Neural cell (in vitro differentiated cells): ENCODE measurements around the gene GLI3. TPM values are rescaled to one million over a fixed set of nuclear protein-coding genes. Genes with fewer than 3 reads are reported as not detected.

Experiments used
- H2AFZ ChIP-seq: fragments of 200-600, 300-800 bp; sonication (generic), shearing (Covaris generic); 2 replicates; pipeline ENCODE4 v1.6.0; 2014; ENCODE audit warnings: low read depth, mild to moderate bottlenecking, antibody characterized with exemption, low read length, moderate library complexity
- H3F3A ChIP-seq: fragments of 200-600 bp; shearing (Covaris generic); 2 replicates; pipeline ENCODE4 v1.6.1; 2016; ENCODE audit warnings: mild to moderate bottlenecking, moderate library complexity, mixed read lengths, antibody characterized with exemption, low read length; ENCODE audit not compliant: insufficient read depth, poor library complexity, severe bottlenecking
- H3K27ac ChIP-seq: fragments of 200-600, 300-800 bp; sonication (generic), shearing (Covaris generic); 2 replicates; pipeline ENCODE4 v1.5.1; 2014; ENCODE audit warnings: mild to moderate bottlenecking, low read length, moderate library complexity
- H3K27me3 ChIP-seq: fragments of 300-800, 200-600 bp; sonication (generic), shearing (Covaris generic); 2 replicates; pipeline ENCODE4 v1.6.0; 2014; ENCODE audit warnings: mild to moderate bottlenecking, low read depth, low read length, moderate library complexity; ENCODE audit not compliant: insufficient read depth
- H3K36me3 ChIP-seq: fragments of 300-800, 200-600 bp; sonication (generic), shearing (Covaris generic); 2 replicates; pipeline ENCODE4 v1.5.1; 2014; ENCODE audit warnings: mild to moderate bottlenecking, antibody characterized with exemption, low read length, moderate library complexity; ENCODE audit not compliant: insufficient read depth
- H3K4me2 ChIP-seq: fragments of 300-800, 200-600 bp; sonication (generic), shearing (Covaris generic); 2 replicates; pipeline ENCODE4 v1.6.0; 2014; ENCODE audit warnings: mild to moderate bottlenecking, low read length
- H3K4me3 ChIP-seq: fragments of 300-800, 200-600 bp; sonication (generic), shearing (Covaris generic); 2 replicates; pipeline ENCODE4 v1.5.1; 2014; ENCODE audit warnings: mild to moderate bottlenecking, low read length, moderate library complexity
- H3K79me2 ChIP-seq: fragments of 200-600 bp; shearing (Covaris generic); replicated peaks from 2 replicates; pipeline ENCODE4 v1.6.0; 2014; ENCODE audit warnings: mild to moderate bottlenecking, low read length, moderate library complexity; ENCODE audit not compliant: insufficient read depth
- H3K9ac ChIP-seq: fragments of 300-800, 200-600 bp; sonication (generic), shearing (Covaris generic); 2 replicates; pipeline ENCODE4 v1.6.1; 2016; ENCODE audit warnings: mild to moderate bottlenecking, low read length, mixed read lengths
- H3K9me2 ChIP-seq: fragments of 200-600 bp; shearing (Covaris generic); 2 replicates; pipeline ENCODE4 v1.6.1; 2016; ENCODE audit warnings: mild to moderate bottlenecking, low read length, mixed read lengths; ENCODE audit not compliant: insufficient read depth
- H3K9me3 ChIP-seq: fragments of 200-600, 300-800 bp; sonication (generic), shearing (Covaris generic); 2 replicates; pipeline ENCODE4 v1.6.1; 2016; ENCODE audit warnings: mild to moderate bottlenecking, mixed run types, low read length, moderate library complexity, mixed read lengths
- H4K20me1 ChIP-seq: fragments of 200-600 bp; shearing (Covaris generic); 2 replicates; pipeline ENCODE4 v1.6.1; 2016; ENCODE audit warnings: mild to moderate bottlenecking, mixed run types; ENCODE audit not compliant: insufficient read depth
- CTCF ChIP-seq: fragments of 450-650 bp; IDR thresholded peaks from 2 replicates; pipeline ENCODE4 v1.5.1; 2014; ENCODE audit warnings: antibody characterized with exemption, mild to moderate bottlenecking, moderate library complexity; ENCODE audit not compliant: poor library complexity, severe bottlenecking
- EP300 ChIP-seq: fragments of 450-650 bp; conservative IDR thresholded peaks from 2 replicates; pipeline ENCODE4 v1.6.1; 2014; ENCODE audit warnings: antibody characterized with exemption, mild to moderate bottlenecking, moderate library complexity; ENCODE audit not compliant: poor library complexity, severe bottlenecking
- EZH2 ChIP-seq: fragments of 200-600, 300-800 bp; shearing (Covaris generic), sonication (generic); IDR thresholded peaks from 2 replicates; pipeline ENCODE4 v1.6.1; 2014; ENCODE audit warnings: antibody characterized with exemption, low read length, borderline replicate concordance, mild to moderate bottlenecking; ENCODE audit not compliant: insufficient read depth, poor library complexity, severe bottlenecking
- MXI1 ChIP-seq: fragments of 450-650 bp; conservative IDR thresholded peaks from 2 replicates; pipeline ENCODE4 v1.6.1; 2014; ENCODE audit warnings: antibody characterized with exemption, mild to moderate bottlenecking; ENCODE audit not compliant: poor library complexity, severe bottlenecking
- POLR2AphosphoS5 ChIP-seq: IDR thresholded peaks from 2 replicates; pipeline ENCODE4 v1.6.1; 2012
- RAD21 ChIP-seq: fragments of 450-650 bp; conservative IDR thresholded peaks from 2 replicates; pipeline ENCODE4 v1.6.1; 2014; ENCODE audit warnings: antibody characterized with exemption, mild to moderate bottlenecking, moderate library complexity
- REST ChIP-seq: IDR thresholded peaks from 2 replicates; pipeline ENCODE4 v1.6.1; 2012; ENCODE audit warnings: borderline replicate concordance
- SMC3 ChIP-seq: fragments of 450-650 bp; conservative IDR thresholded peaks from 2 replicates; pipeline ENCODE4 v1.6.1; 2014; ENCODE audit warnings: antibody characterized with exemption, mild to moderate bottlenecking, moderate library complexity; ENCODE audit not compliant: poor library complexity
- TAF1 ChIP-seq: IDR thresholded peaks from 2 replicates; pipeline ENCODE4 v1.6.1; 2012; ENCODE audit warnings: low read depth
- polyA plus RNA-seq: library from polyadenylated mRNA; depleted of rRNA; stranded (reverse); fragments of >200 nt; gene quantifications from 2 replicates; pipeline ENCODE4 v1.2.3, GENCODE V29; 2014

GLI3 gene
- polyA plus RNA-seq, 1 donor from 2014 or later, result 0.19 TPM

GRCh38 chr7:41997151-41997550 is 239.9 kb downstream of the GLI3 start:
- Histone ChIP-seq H3K36me3 (no peaks in the 10 kb centered on the region), H3K9me2 (no peaks in the 10 kb centered on the region), H3K27me3 (no peaks in the 10 kb centered on the region), H3K9ac (no peak overlapping the region), H3K4me3 (no peak overlapping the region), H3K9me3 (no peaks in the 10 kb centered on the region), H4K20me1 (no peaks in the 10 kb centered on the region), H3F3A (no peaks in the 10 kb centered on the region), H3K4me2 (no peak overlapping the region), H3K79me2 (no peaks in the 10 kb centered on the region), H3K27ac (peak overlapping the region; percentile 21), H2AFZ (no peak overlapping the region)
- TF ChIP-seq RAD21, result no peak
- no peak for TF ChIP-seq MXI1
- TF ChIP-seq EZH2, result no peak
- no peak for TF ChIP-seq POLR2AphosphoS5
- no peak for TF ChIP-seq TAF1
- TF ChIP-seq REST, result no peak
- no peak for TF ChIP-seq SMC3
- no peak for TF ChIP-seq CTCF
- no peak for TF ChIP-seq EP300

GRCh38 chr7:41996381-41997035 is 240.5 kb downstream of the GLI3 start:
- Histone ChIP-seq H3K9ac (no peak overlapping the region), H3K9me2 (no peaks in the 10 kb centered on the region), H3K36me3 (no peaks in the 10 kb centered on the region), H3K79me2 (no peaks in the 10 kb centered on the region), H3K27me3 (no peaks in the 10 kb centered on the region), H2AFZ (peak overlapping the region; percentile 2), H3K9me3 (no peaks in the 10 kb centered on the region), H3K27ac (peak overlapping the region; percentile 21), H3K4me2 (peak overlapping the region; percentile 29), H3K4me3 (no peak overlapping the region), H4K20me1 (no peaks in the 10 kb centered on the region), H3F3A (no peaks in the 10 kb centered on the region)
- TF ChIP-seq CTCF, result no peak
- TF ChIP-seq REST, result peak; percentile 45
- no peak for TF ChIP-seq MXI1
- TF ChIP-seq EP300, result no peak
- TF ChIP-seq POLR2AphosphoS5, result peak; percentile 17
- no peak for TF ChIP-seq TAF1
- no peak for TF ChIP-seq EZH2
- TF ChIP-seq RAD21, result no peak
- TF ChIP-seq SMC3, result no peak
